GM20431 (cell line): ENCODE data around the gene BHLHE40.

ENCODE experiments used
- in situ Hi-C: fragments of 300-500 bp; cut with MseI, MboI; formaldehyde crosslinking; loops from one replicate; pipeline ENCODE4 v1.15.0; 2020; ENCODE audit warnings: low sequenced_read_pairs; ENCODE audit not compliant: unreplicated experiment

Gene BHLHE40

GRCh38 chr3:5014391-5014790 lies 35.2 kb downstream of the BHLHE40 start:
- in situ Hi-C loops = no loop called here

DNA sequence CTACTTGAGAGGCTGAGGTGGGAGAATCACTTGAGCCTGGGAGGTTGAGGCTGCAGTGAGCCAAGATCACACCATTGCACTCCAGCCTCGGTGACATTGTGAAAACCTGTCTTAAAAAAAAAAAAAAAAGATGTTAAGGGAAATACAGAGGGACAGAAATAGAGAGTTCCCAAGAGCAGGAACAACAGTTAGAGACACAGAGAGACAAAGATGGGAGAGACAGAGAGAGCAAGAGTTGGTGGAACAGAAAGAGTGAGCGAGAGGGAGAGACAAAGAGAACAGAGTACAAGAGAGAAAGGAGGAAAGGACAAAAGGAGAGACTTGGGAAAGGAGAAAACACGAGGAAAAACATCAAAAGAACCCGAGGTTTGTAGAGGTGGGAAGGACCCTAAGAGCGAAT lies 35.8 kb downstream of the BHLHE40 start:
- in situ Hi-C loops = no loop called here

DNA sequence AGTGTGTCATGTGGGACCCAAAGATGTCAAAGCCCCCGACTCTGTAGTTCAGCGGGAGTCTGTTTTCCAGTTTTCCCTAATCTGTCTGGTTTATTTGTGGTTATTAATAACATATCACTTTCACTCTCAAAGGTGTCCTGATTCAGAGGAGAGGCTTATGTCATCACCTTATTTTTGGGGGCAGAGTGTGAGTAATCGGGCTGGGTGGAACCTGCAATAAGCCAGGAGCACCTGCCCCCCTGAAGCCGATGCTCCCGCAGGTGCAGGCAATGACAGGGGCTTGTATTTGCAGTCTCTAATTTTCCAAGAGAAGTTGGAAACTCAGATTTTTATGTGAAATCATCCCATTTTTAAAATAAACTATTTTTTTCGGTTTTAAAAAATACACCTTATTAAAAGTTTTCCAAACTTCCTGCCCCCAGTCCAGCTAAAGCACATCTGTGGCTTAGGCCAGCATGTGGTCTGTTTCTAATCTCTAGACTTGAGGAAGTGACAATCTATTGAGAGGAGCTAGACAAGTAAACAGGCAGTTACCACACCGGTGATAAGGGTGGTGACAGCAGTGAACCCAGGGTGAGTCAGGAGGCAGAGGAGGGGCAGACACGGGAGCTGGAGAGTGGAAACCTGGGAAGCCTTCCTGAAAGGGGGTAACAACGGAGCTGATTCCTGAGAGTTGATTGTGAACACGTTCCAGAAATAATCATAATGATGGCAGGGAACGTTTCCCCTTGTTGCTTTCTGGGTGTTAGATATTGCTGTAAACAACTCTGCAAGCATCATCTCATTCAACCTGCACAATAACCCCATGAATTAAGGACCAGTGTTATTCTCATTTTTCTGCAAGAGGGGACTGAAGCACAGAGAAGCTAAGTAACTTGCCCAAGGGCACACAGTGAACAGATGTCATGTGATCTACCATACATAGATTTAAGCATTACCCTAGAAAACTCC lies 37.2 kb downstream of the BHLHE40 start:
- in situ Hi-C loops = no loop called here

DNA sequence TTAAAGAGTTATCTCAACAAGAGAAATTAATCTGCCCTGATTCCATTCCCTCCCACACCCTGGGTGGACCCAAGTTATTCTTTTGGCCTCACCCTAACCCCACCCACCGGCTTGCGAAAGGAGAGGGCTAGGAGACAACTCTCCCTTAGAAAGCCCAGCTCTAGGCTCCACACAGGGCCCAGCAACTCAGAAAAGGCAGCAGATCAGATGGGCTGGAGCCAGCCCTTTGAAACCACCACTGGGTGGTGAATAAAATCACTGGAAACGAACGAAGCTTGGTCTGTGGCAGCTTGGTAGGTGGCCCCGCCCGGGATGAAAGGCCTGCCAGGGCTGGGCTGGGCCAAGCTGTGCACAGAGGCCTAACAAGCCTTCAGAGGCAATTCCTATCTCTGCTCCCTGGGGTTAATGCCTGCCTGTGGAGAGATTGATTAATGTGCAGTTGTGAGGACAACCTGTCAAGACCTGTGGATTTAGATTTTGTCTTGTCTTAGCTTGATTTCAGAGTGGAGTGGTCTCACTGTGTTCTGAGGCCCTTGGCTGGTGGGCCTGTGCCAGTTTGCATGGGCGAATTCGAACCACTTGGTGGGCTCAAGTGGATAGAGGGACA lies 38.8 kb downstream of the BHLHE40 start:
- in situ Hi-C loops = no loop called here

GRCh38 chr3:5019411-5020241 lies 40.4 kb downstream of the BHLHE40 start:
- in situ Hi-C loops = no loop called here

DNA sequence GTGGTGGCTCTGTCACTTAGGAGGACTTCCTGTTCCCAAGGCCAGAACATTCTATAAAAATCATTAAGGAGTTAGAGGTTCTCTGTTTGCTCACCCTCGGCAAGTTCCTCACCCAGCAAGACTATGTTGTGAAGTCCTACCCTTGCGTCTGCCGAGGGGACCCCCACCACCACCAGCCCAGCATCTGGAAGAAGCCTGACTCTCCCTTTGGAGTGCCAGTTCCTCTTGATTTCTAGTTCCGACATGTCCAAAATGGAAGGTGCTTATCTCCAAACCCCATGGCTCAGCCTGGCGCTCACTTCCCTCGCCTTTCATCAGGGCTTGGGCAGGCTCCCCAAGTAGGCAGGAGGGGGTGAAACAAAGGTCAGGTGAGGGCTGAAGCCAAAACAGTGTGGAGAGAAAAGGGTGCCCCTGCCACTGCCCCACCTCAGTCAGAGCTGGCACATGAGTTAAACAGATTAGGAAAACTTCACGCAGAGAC lies 41.0 kb downstream of the BHLHE40 start:
- in situ Hi-C loops = no loop called here

GRCh38 chr3:5021116-5022092 lies 42.2 kb downstream of the BHLHE40 start:
- in situ Hi-C loops = no loop called here

DNA sequence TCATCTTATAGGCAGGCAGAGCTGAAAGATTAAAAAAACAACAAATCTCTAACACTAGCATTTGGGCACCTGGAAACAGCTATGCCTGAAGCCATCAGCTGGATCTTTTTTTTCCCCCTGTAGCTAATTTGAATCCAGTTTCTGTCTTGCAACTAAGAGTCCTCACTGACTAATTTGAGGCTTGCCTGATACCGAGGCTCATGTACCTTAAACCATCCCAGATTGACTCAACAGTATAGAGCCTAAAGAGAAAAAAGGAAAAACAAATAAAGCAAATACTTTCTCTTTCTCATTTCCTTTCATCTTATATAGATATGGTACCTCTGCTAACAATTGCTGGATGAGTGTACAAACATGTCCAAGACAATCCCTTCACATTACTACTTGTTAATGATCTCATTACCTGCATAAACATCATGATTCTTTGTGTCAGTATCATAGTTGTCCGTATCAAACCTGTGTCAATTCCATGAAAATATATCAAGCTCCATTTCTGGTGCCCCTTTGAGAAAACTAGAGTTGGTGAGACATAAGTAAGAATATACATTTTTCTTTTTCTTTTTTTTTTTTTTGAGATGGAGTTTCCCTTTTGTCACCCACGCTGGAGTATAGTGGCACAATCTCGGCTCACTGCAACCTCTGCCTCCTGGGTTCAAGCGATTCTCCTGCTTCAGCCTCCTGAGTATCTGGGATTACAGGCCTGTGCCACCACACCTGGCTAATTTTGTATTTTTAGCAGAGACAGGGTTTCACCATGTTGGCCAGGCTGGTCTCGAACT lies 43.1 kb downstream of the BHLHE40 start:
- in situ Hi-C loops = no loop called here

- in situ Hi-C loops = no loop called here
These were observed 43.9 kb downstream of the BHLHE40 start for GRCh38 chr3:5022966-5023776.

- in situ Hi-C loops = no loop called here
These were observed 44.6 kb downstream of the BHLHE40 start for GRCh38 chr3:5023777-5024346.

DNA sequence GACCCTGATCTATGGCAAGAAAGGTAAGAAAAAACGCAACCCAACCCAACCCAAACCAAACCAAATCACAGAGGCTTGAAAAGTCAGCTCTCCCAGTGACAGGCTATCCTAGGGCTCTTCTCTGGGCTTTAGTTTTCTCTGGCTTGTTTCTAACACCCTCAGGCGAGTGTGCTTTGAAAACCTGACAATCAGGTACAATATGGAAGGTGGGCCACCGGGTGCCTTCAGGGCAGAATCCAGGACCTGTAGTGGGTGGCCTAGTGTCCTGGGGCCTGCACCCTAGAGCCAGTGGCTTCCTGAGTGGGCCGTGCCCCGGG lies 46.8 kb downstream of the BHLHE40 start:
- in situ Hi-C loops = no loop called here

DNA sequence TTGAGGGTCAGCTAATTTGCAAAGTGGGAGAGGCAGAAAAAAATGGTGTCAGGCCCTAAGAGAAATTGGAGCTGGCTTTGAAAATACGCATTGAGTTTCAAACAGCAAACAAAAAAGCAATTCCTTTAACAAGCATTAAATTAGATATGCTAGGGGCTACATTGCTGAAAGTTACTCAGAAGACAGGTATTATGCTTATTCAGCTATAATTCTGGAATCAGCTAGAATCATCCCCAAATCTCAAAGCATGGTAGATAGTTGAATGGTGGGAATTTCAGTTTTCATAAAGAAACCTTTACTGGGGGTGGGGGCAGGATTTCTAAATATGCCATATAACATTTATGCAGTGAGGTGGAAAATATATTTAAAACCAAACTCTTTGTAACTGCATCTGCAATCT lies 50.5 kb downstream of the BHLHE40 start:
- in situ Hi-C loops = no loop called here

DNA sequence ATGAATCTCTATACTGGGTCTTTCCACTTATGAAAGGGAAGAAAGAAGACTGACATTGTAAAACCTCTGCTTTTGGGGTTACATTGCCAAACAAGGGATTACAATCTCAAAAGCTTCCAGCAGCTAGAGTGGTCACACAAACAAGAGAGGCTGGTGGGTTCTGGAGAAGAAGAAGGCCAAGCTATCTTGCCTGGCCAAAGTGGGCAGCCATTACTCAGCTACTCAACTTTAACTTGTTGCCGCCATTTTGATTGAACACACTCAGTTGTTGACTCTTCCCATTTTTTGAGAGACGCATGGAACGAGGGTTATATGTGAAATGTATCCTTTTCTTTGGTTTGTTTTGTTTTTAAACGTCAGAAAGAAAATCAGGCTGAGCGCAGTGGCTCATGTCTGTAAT lies 50.9 kb downstream of the BHLHE40 start:
- in situ Hi-C loops = no loop called here

DNA sequence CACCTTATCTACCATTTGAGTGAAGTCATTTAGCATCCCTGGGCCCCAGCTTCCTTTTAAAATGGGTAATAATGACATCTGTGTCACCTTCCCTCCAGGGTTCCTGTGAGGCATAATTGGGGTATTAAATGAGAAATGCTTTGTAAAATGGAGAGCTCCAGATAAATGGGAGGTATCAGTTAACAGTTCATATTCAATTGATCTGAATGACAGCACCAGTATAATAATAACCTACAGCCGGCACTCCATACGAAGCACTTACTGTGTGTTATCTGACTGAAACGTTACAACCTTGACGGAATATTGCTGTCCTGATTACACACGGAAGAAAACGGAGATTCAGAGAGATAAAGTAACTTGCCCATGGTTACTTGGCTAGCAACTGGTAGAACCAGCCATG lies 53.6 kb downstream of the BHLHE40 start:
- in situ Hi-C loops = no loop called here
